Activated T-cell treated with anti-CD3 and anti-CD28 coated beads, Interleukin-2, amount 50 U/mL, for 72 hours (primary cell): Measurements from ENCODE around the gene GGA3. TPM values are rescaled to one million over a fixed set of nuclear protein-coding genes. Genes with fewer than 3 reads are reported as not detected.
"Not testable (repeated sequence)": the region's sequence is repeated elsewhere in the genome, so short reads cannot be mapped to it uniquely, and the experiment has no call there.

Experiments
- ATAC-seq, 2 donors: fragments of 150-1000 bp; cut with Tn5 transposase; replicated peaks in 1 of 2; 2 replicates each; pipeline ENCODE4 v1.10.0; 2021; ENCODE audit warnings: moderate library complexity in 2 of 2, mild to moderate bottlenecking in 1 of 2
- DNase-seq, 2 donors: peaks; one replicate each; pipeline ENCODE4 v3.0.0; 2021 to 2022; ENCODE audit warnings: mixed read lengths in 1 of 2
- H3K27ac Mint-ChIP-seq: one replicate; pipeline ENCODE4 v1.8.0; 2022; ENCODE audit warnings: mild to moderate bottlenecking, moderate library complexity, mixed read lengths
- H3K27me3 Mint-ChIP-seq: one replicate; pipeline ENCODE4 v1.8.0; 2022; ENCODE audit warnings: low read depth, mixed read lengths
- H3K36me3 Mint-ChIP-seq, 2 donors: one replicate each; pipeline ENCODE4 v1.8.0; 2022; ENCODE audit warnings: mixed read lengths in 2 of 2, mild to moderate bottlenecking in 1 of 2; ENCODE audit not compliant: insufficient read depth in 2 of 2
- H3K4me1 Mint-ChIP-seq: one replicate; pipeline ENCODE4 v1.8.0; 2022; ENCODE audit warnings: low read depth, mixed read lengths
- H3K4me3 Mint-ChIP-seq, 2 donors: one replicate each; pipeline ENCODE4 v1.8.0; 2022; ENCODE audit warnings: mild to moderate bottlenecking in 2 of 2, mixed read lengths in 2 of 2, moderate library complexity in 2 of 2
- H3K9me3 Mint-ChIP-seq, 2 donors: one replicate each; pipeline ENCODE4 v1.8.0; 2022; ENCODE audit warnings: mixed read lengths in 2 of 2
- total RNA-seq, 2 donors: library from RNA; stranded (reverse); gene quantifications; one replicate each; pipeline ENCODE4 v1.2.3, GENCODE V29; 2022

Gene GGA3
- total RNA-seq, 2 donors from 2014 or later: 77.1 to 80.9 TPM

DNA sequence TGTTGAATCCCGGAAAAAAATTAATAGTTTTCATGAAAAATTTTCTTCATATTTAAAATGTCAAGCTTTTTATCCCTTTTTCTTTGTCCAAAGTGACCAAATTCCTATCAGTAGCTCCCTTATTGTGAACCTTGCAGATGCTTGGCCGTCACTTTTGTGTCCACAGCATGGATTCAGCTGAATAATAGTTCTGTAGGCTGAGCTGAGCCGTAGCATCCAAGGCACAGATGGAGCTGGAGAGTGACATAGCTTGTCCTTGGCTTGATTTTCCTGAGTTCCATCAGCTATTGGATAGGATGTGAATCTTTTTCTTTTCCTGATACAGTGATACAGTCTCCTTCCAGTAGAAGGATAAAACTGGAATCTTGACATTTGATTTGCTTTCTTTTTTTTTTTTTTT, 52.3 kb downstream of the GGA3 start:
- ATAC-seq: no peak
- peaks cover 10 to 20% of the 10 kb centered on the region in 2 donors for H3K36me3 Mint-ChIP-seq
- H3K27me3 Mint-ChIP-seq: no peaks in the 10 kb centered on the region
- DNase-seq: no peak
- no peaks in the 10 kb centered on the region for H3K9me3 Mint-ChIP-seq
- H3K4me1 Mint-ChIP-seq: peaks cover 33% of the 10 kb centered on the region
- H3K4me3 Mint-ChIP-seq: no peak overlapping the region
- peak overlapping the region; percentile 24 for H3K27ac Mint-ChIP-seq

DNA sequence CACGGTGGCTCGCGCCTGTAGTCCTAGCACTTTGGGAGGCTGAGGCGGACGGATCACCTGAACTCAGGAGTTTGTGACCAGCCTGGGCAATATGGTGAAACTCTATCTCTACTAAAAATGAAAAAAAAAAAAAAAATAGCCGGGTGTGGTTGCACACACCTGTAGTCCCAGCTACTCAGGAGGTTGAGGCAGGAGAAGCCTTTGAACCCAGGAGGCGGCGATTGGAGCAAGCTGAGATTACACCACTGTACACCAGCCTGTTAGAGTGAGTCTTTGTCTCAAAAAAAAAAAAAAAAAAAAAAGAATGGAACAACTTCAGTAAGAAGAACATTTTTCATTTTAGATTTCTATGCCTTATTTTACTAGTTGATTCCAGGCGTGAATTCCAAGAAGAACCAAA, 53.2 kb downstream of the GGA3 start:
- no peaks in the 10 kb centered on the region for H3K27me3 Mint-ChIP-seq
- H3K36me3 Mint-ChIP-seq: peaks cover 10 to 20% of the 10 kb centered on the region in 2 donors
- DNase-seq: no peak
- peaks cover 34% of the 10 kb centered on the region for H3K4me1 Mint-ChIP-seq
- H3K4me3 Mint-ChIP-seq: no peak overlapping the region
- H3K9me3 Mint-ChIP-seq: no peaks in the 10 kb centered on the region
- ATAC-seq: no peak
- H3K27ac Mint-ChIP-seq: peak overlapping the region; percentile 42

- peaks cover 34% of the 10 kb centered on the region for H3K4me1 Mint-ChIP-seq
- H3K9me3 Mint-ChIP-seq: no peaks in the 10 kb centered on the region
- peaks cover 7 to 20% of the 10 kb centered on the region in 2 donors for H3K36me3 Mint-ChIP-seq
- H3K4me3 Mint-ChIP-seq: no peak overlapping the region
- ATAC-seq: no peak
- H3K27me3 Mint-ChIP-seq: no peaks in the 10 kb centered on the region
- no peak for DNase-seq
- peak overlapping the region; percentile 42 for H3K27ac Mint-ChIP-seq
Observed at GRCh38 chr17:75207760-75208159, 53.6 kb downstream of the GGA3 start.

GRCh38 chr17:75207050-75207407, 54.4 kb downstream of the GGA3 start:
- peak overlapping the region; percentile 97 for H3K27ac Mint-ChIP-seq
- peaks cover 34% of the 10 kb centered on the region for H3K4me1 Mint-ChIP-seq
- not testable (repeated sequence) for DNase-seq, H3K9me3 Mint-ChIP-seq, H3K27me3 Mint-ChIP-seq, ATAC-seq
- H3K36me3 Mint-ChIP-seq: peaks cover 7 to 20% of the 10 kb centered on the region in 2 donors
- peak overlapping the region; percentile 88 to 92 for H3K4me3 Mint-ChIP-seq

- ATAC-seq (peak in 1 of 2 donors; percentile 13), DNase-seq (no peak)
- Mint-ChIP-seq H3K4me1 (peaks cover 40% of the 10 kb centered on the region), H3K36me3 (peaks cover 5 to 15% of the 10 kb centered on the region in 2 donors), H3K4me3 (peak overlapping the region; percentile 88 to 92), H3K27me3 (no peaks in the 10 kb centered on the region), H3K9me3 (no peaks in the 10 kb centered on the region), H3K27ac (peak overlapping the region; percentile 97)
Observed at GRCh38 chr17:75205793-75206163, 55.6 kb downstream of the GGA3 start.

- Mint-ChIP-seq H3K27me3 (no peaks in the 10 kb centered on the region), H3K4me3 (peak within 1 kb of the TSS; percentile 88 to 92), H3K27ac (peak within 1 kb of the TSS; percentile 97), H3K9me3 (no peaks in the 10 kb centered on the region), H3K36me3 (peaks cover 5 to 10% of the 10 kb centered on the region in 2 donors), H3K4me1 (peaks cover 40% of the 10 kb centered on the region)
- ATAC-seq (peak; percentile 91), DNase-seq (peak; percentile 95)
Observed at GRCh38 chr17:75205037-75205792, 56.2 kb downstream of the GGA3 start, which contains the start of gene NUP85. NUP85 (plus strand) TSS chr17:75205679; CDS start chr17:75205762, 83 bp downstream.

- H3K4me3 Mint-ChIP-seq: no peak overlapping the region
- H3K9me3 Mint-ChIP-seq: no peaks in the 10 kb centered on the region
- ATAC-seq (no peak), DNase-seq (no peak)
- H3K27me3 Mint-ChIP-seq: no peaks in the 10 kb centered on the region
- H3K36me3 Mint-ChIP-seq: no peaks in the 10 kb centered on the region
- H3K4me1 Mint-ChIP-seq: peaks cover 11% of the 10 kb centered on the region
- H3K27ac Mint-ChIP-seq: no peak overlapping the region
Observed at GRCh38 chr17:75199886-75200618, 61.4 kb downstream of the GGA3 start.

GRCh38 chr17:75194879-75195278, 66.5 kb downstream of the GGA3 start:
- DNase-seq (no peak), ATAC-seq (no peak)
- Mint-ChIP-seq H3K9me3 (no peaks in the 10 kb centered on the region), H3K36me3 (no peaks in the 10 kb centered on the region), H3K27me3 (no peaks in the 10 kb centered on the region), H3K27ac (no peak overlapping the region), H3K4me1 (no peaks in the 10 kb centered on the region), H3K4me3 (no peak overlapping the region)

- H3K9me3 Mint-ChIP-seq: no peaks in the 10 kb centered on the region
- DNase-seq: no peak
- no peak overlapping the region for H3K4me3 Mint-ChIP-seq
- H3K36me3 Mint-ChIP-seq: no peaks in the 10 kb centered on the region
- no peak for ATAC-seq
- peaks cover 13% of the 10 kb centered on the region for H3K4me1 Mint-ChIP-seq
- H3K27ac Mint-ChIP-seq: no peak overlapping the region
- H3K27me3 Mint-ChIP-seq: no peaks in the 10 kb centered on the region
Observed at GRCh38 chr17:75191584-75191983, 69.8 kb downstream of the GGA3 start.

GRCh38 chr17:75188614-75189013, 72.8 kb downstream of the GGA3 start:
- H3K4me3 Mint-ChIP-seq: no peak overlapping the region
- no peak for ATAC-seq
- H3K27ac Mint-ChIP-seq: no peak overlapping the region

More at GRCh38 chr17:75188614-75189013, 72.8 kb downstream of the GGA3 start:
- DNase-seq: no peak
- no peaks in the 10 kb centered on the region for H3K9me3 Mint-ChIP-seq
- H3K4me1 Mint-ChIP-seq: peaks cover 24% of the 10 kb centered on the region
- no peaks in the 10 kb centered on the region for H3K27me3 Mint-ChIP-seq
- peaks cover under 1 to 3% of the 10 kb centered on the region in 2 donors for H3K36me3 Mint-ChIP-seq

Other genes starting within 250 kb of the GGA3 start
- gene MRPL58, start 248.9 kb downstream of the GGA3 start, total RNA-seq: 10 to 100 TPM; 39.1 to 50.6 TPM
- 100 to 1,000 TPM; 125 to 147 TPM for gene ATP5PD, start 214.6 kb downstream of the GGA3 start, total RNA-seq
- gene KCTD2, start 214.4 kb downstream of the GGA3 start, total RNA-seq: 10 to 100 TPM; 21.4 to 24.1 TPM
- gene SLC16A5, start 173.7 kb downstream of the GGA3 start, total RNA-seq: 1 to 10 TPM; 7.5 to 9.8 TPM
- gene ARMC7, start 151.6 kb downstream of the GGA3 start, total RNA-seq: 10 to 100 TPM; 10.6 to 12.9 TPM
- 10 to 100 TPM; 56.5 to 65.9 TPM for gene NT5C, start 129.9 kb downstream of the GGA3 start, total RNA-seq
- 100 to 1,000 TPM; 162 to 188 TPM for gene JPT1, start 107.1 kb downstream of the GGA3 start, total RNA-seq
- 100 to 1,000 TPM; 361 to 368 TPM for gene SUMO2, start 78.6 kb downstream of the GGA3 start, total RNA-seq
- gene NUP85, start 55.9 kb downstream of the GGA3 start, total RNA-seq: 100 to 1,000 TPM in 1 of 2 donors, 10 to 100 TPM in 1; 88.3 to 114 TPM
- gene MRPS7, start 273 bp upstream of the GGA3 start, total RNA-seq: 10 to 100 TPM; 42.8 to 43.0 TPM
- 10 to 100 TPM; 63.1 to 67.9 TPM for gene MIF4GD, start 9.6 kb upstream of the GGA3 start, total RNA-seq
- gene SLC25A19, start 27.8 kb upstream of the GGA3 start, total RNA-seq: 10 to 100 TPM; 39.9 to 59.3 TPM
- 100 to 1,000 TPM; 209 to 218 TPM for gene GRB2, start 144.1 kb upstream of the GGA3 start, total RNA-seq
- gene TMEM94, start 195.0 kb upstream of the GGA3 start, total RNA-seq: 10 to 100 TPM; 70.7 to 76.4 TPM